ENCODE measurements around the gene MCTP1. TPM values are rescaled to one million over a fixed set of nuclear protein-coding genes. Genes with fewer than 3 reads are reported as not detected.

MCTP1 gene
- total and polyA plus RNA-seq, 2 donors: 5.9 to 20.2 TPM

Other genes starting within 250 kb of the MCTP1 start
- 0.14 TPM for gene FAM81B, start 106.3 kb upstream of the MCTP1 start, total RNA-seq
- 0.66 TPM for gene FAM81B, start 106.3 kb upstream of the MCTP1 start, polyA plus RNA-seq